RWPE1 (cell line): Measurements from ENCODE around the gene OVCH2.
"Not testable (repeated sequence)": the region's sequence is repeated elsewhere in the genome, so short reads cannot be mapped to it uniquely, and the experiment has no call there.

Experiments used
- CTCF ChIA-PET: fragments of 350-600 bp; sonication (Branson Sonifier 250); formaldehyde crosslinking; extraction: SDS; loops from one replicate; lab custom pipeline; 2021; lab: Yijun Ruan, JAX
- POLR2A ChIA-PET: fragments of 400-600 bp; formaldehyde crosslinking; extraction: SDS; loops from one replicate; lab custom pipeline; 2020; ENCODE audit warnings: antibody characterized with exemption; ENCODE audit not compliant: low non-redundant PET; lab: Yijun Ruan, JAX
- DNase-seq: peaks from one replicate; pipeline ENCODE4 v3.0.0; 2012; ENCODE audit warnings: low spot score
- H3K27ac ChIP-seq: fragments of 450-650 bp; 2 replicates; pipeline ENCODE4 v1.5.1; 2017
- TF ChIP-seq, protein P1 (sequence below): fragments of 450-650 bp; conservative IDR thresholded peaks from 2 replicates; pipeline ENCODE4 v1.5.1; 2017; ENCODE audit warnings: low read depth, mild to moderate bottlenecking

Gene OVCH2

DNA sequence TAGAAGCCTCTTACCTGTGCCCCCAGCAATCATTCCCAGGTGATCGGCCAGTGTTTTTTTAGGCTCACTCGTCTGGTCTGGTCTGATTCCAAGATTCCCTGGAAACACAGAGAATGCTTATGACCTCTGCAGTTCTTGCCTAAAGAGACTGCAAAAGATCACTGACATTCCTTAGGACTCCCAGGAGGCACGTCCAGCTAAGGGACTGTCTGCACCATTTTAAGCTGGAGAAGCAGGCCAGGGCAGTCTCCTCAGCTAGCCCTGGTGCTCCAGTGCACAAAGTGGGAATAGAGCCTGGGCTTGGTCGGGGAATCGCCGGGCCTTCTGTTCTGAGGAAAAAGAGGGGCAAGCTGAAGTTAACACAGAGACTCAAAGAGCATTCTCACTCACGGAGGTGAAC lies 37.8 kb downstream of the OVCH2 start:
- POLR2A ChIA-PET, result no interaction called here
- DNase-seq, result no peak
- no peak overlapping the region for H3K27ac ChIP-seq
- TF ChIP-seq, protein P1, sequence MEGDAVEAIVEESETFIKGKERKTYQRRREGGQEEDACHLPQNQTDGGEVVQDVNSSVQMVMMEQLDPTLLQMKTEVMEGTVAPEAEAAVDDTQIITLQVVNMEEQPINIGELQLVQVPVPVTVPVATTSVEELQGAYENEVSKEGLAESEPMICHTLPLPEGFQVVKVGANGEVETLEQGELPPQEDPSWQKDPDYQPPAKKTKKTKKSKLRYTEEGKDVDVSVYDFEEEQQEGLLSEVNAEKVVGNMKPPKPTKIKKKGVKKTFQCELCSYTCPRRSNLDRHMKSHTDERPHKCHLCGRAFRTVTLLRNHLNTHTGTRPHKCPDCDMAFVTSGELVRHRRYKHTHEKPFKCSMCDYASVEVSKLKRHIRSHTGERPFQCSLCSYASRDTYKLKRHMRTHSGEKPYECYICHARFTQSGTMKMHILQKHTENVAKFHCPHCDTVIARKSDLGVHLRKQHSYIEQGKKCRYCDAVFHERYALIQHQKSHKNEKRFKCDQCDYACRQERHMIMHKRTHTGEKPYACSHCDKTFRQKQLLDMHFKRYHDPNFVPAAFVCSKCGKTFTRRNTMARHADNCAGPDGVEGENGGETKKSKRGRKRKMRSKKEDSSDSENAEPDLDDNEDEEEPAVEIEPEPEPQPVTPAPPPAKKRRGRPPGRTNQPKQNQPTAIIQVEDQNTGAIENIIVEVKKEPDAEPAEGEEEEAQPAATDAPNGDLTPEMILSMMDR, result no peak
- CTCF ChIA-PET, result interaction anchor here (2.4 kb wide), 1 partner anchor 97 kb away, joined by 6 read pairs; no protein-coding TSS in a partner anchor

DNA sequence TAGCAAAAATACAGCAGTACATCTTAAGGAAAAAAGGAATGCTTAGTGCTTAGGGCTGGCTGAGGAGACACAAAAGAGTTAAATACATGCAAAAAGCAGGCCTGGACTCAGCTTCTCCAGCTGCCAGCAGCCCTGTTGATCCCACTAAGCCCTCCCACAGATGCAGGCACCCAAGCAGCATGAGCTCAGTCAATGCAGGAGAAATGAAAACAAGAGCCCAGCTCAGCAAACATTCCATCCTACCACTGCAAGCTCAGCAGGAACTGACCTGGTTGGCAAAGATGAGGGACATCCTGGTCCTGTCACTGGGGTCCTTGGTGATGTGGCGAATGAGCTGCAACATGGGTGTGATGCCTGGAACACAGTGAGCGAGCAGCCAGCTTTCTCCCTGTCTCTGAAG lies 38.8 kb downstream of the OVCH2 start:
- ChIA-PET CTCF (interaction anchor here (0.6 to 4.0 kb wide), 3 partner anchors 14 to 424 kb away, joined by 3 to 43 read pairs (median 6); no protein-coding TSS in a partner anchor), POLR2A (no interaction called here)
- DNase-seq, result no peak
- TF ChIP-seq, protein P1, result no peak
- no peak overlapping the region for H3K27ac ChIP-seq

DNA sequence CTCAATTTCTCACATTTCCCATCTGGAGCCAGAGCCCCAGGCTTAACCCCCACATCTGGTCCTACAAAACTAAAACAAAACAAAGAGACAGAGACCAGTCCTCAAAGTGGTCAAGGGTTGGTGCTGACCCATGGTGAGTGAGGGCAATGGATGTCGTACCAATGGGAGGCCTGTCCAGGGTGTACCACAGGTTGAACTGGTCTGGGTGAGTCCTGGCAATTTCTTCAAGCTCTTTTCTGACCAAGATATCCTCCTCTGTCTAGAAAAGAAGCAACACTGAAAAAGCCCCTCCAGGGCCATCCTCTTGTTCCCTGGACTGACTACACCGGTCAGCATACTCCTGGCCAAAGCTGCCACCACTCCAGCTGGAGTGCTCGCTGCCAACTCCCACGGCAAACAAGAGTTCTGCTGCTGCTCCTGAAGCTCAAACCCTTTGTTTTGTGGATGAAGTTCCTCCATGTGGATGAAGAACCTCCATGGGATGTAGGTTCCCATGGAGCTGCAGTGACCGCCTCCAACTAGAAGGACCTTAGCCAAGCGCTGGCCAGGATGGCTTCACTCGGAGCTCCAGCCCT lies 39.9 kb downstream of the OVCH2 start:
- no peak for DNase-seq
- POLR2A ChIA-PET, result interaction anchor here (0.9 kb wide), 1 partner anchor 11 kb away, joined by 3 read pairs; no protein-coding TSS in a partner anchor
- H3K27ac ChIP-seq, result no peak overlapping the region
- TF ChIP-seq, protein P1, result no peak
- CTCF ChIA-PET, result interaction anchor here (0.6 to 4.0 kb wide), 9 partner anchors 9 to 568 kb away, joined by 3 to 43 read pairs (median 4); no protein-coding TSS in a partner anchor

DNA sequence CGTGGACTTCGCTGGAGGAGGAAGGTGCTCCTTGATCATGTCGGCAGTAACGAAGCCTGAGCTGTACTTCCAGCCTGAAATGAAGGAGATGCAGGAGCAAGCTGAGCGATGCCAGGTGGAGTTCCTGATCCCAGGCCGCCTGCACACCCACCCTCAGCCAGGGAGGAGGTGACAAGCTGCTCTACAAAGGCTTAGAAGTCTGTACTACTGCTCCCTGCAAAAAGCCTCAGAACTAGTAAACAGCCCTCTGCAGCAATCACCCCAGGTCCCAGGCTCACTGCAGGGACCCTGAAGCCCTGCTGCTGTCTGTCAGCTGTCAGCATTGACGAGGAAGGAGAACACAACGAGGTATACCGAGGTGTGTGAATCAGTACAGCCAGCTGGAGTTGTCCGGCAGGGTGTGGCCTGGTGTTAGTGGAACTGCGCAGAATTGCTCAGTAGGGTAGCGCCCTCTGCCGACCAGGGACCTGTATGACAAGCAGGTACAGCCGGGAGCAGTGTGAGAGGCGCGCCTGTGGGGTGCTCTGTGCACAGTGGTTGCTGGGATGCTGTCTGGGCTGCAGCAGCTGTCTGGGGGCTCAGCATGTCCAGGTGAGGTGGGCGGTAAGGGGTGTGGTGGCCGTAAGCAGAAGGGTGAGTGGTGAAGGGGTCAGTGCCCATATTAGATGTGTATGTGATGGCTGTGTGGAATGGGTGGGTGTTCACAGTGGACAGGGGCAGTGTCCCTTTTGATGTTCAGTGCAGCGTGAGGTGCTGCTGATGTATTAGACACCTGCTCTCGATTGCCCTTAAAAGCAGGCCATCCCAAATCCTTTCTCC lies 40.6 kb downstream of the OVCH2 start:
- ChIA-PET POLR2A (no interaction called here), CTCF (interaction anchor here (0.6 to 4.0 kb wide), 19 partner anchors 8 to 1079 kb away, joined by 3 to 43 read pairs (median 3); partner anchors contain the start of genes CYB5R2 and PPFIBP2)
- TF ChIP-seq, protein P1, result peak; percentile 85
- no peak overlapping the region for H3K27ac ChIP-seq
- peak; percentile 88 for DNase-seq

DNA sequence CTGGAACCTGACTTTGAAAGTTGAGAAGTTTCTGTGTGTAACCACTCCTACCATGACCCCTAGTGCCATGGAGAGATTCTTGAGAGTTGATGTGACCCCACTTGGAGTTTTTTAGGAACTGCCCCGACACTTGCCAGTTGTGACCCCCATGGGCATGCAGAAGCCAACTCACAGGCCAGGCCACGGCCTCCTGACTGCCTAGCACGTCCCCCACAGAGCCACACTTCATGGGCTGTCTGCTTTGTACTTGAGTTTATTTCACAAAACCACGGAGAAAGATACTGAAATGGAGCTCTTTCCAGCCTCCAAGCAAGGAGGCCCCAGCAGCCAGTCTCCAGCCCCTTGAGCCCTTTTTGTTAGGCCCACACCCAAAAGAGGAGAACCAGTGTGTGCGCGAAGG lies 41.4 kb downstream of the OVCH2 start:
- H3K27ac ChIP-seq, result no peak overlapping the region
- no peak for DNase-seq
- ChIA-PET POLR2A (no interaction called here), CTCF (interaction anchor here (0.6 to 4.0 kb wide), 7 partner anchors 8 to 151 kb away, joined by 3 to 43 read pairs (median 3); partner anchors contain the start of genes CYB5R2 and PPFIBP2)
- TF ChIP-seq, protein P1, result no peak

DNA sequence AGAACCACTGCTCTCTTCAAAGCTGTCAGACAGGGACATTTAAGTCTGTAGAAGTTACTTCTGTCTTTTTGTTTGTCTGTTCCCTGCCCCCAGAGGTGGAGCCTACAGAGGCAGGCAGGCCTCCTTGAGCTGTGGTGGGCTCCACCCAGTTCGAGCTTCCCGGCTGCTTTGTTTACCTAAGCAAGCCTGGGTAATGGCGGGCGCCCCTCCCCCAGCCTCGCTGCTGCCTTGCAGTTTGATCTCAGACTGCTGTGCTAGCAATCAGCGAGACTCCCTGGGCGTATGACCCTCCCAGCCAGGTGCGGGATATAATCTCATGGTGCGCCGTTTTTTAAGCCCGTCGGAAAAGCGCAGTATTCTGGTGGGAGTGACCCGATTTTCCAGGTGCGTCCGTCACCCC lies 42.7 kb downstream of the OVCH2 start:
- DNase-seq, H3K27ac ChIP-seq, POLR2A ChIA-PET: not testable (repeated sequence)
- CTCF ChIA-PET, result interaction anchor here (0.6 kb wide), 1 partner anchor 92 kb away, joined by 3 read pairs; no protein-coding TSS in a partner anchor
